Neural cell (in vitro differentiated cells): ENCODE data around the gene ALOX12B.

Experiments
- EZH2 ChIP-seq: fragments of 200-600, 300-800 bp; shearing (Covaris generic), sonication (generic); IDR thresholded peaks from 2 replicates; pipeline ENCODE4 v1.6.1; 2014; ENCODE audit warnings: antibody characterized with exemption, low read length, borderline replicate concordance, mild to moderate bottlenecking; ENCODE audit not compliant: insufficient read depth, poor library complexity, severe bottlenecking
- SMC3 ChIP-seq: fragments of 450-650 bp; conservative IDR thresholded peaks from 2 replicates; pipeline ENCODE4 v1.6.1; 2014; ENCODE audit warnings: antibody characterized with exemption, mild to moderate bottlenecking, moderate library complexity; ENCODE audit not compliant: poor library complexity
- TAF1 ChIP-seq: IDR thresholded peaks from 2 replicates; pipeline ENCODE4 v1.6.1; 2012; ENCODE audit warnings: low read depth
- TF ChIP-seq, protein P1 (sequence below): fragments of 450-650 bp; IDR thresholded peaks from 2 replicates; pipeline ENCODE4 v1.5.1; 2014; ENCODE audit warnings: antibody characterized with exemption, mild to moderate bottlenecking, moderate library complexity; ENCODE audit not compliant: poor library complexity, severe bottlenecking

DNA sequence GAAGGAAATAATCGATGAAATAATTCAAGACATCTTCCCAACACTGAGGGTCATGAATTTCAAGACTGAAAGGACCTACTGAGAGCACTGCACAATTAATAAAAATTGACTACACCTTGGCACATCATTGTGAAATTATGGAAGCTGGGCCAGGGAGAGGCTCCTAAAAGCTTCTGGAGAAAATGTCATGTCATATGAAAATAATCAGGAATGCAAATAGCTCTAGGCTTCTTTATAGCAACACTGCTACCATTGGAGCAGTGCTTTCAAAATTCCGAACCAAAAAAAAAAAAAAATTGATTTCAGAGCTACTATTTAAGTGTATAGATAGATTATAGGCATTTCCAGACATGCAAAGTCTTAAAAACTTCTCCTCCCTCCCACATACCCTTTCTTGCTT lies 55.1 kb downstream of the ALOX12B start:
- TF ChIP-seq, protein P1, sequence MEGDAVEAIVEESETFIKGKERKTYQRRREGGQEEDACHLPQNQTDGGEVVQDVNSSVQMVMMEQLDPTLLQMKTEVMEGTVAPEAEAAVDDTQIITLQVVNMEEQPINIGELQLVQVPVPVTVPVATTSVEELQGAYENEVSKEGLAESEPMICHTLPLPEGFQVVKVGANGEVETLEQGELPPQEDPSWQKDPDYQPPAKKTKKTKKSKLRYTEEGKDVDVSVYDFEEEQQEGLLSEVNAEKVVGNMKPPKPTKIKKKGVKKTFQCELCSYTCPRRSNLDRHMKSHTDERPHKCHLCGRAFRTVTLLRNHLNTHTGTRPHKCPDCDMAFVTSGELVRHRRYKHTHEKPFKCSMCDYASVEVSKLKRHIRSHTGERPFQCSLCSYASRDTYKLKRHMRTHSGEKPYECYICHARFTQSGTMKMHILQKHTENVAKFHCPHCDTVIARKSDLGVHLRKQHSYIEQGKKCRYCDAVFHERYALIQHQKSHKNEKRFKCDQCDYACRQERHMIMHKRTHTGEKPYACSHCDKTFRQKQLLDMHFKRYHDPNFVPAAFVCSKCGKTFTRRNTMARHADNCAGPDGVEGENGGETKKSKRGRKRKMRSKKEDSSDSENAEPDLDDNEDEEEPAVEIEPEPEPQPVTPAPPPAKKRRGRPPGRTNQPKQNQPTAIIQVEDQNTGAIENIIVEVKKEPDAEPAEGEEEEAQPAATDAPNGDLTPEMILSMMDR: no peak
- TF ChIP-seq EZH2 (no peak), SMC3 (no peak), TAF1 (no peak)
